Adrenal gland (tissue), 12 donors: ENCODE measurements around the gene CLCNKB. TPM values are rescaled to one million over a fixed set of nuclear protein-coding genes. Genes with fewer than 3 reads are reported as not detected.

Source experiments
- DNase-seq, 7 donors: peaks; one replicate each; pipeline ENCODE4 v3.0.0-alpha.2; 2019 to 2020
- H3K27ac ChIP-seq, 5 donors: fragments of 200-600 bp; sonication (generic) in 4 of 5; 1 replicate in 3 of 5; 2 replicates in 2 of 5; pipeline versions ENCODE4 v1.5.1 to v1.8.0; 2016 to 2020; ENCODE audit warnings: mild to moderate bottlenecking in 1 of 5
- H3K27me3 ChIP-seq: fragments of 200-600 bp; 2 replicates; pipeline ENCODE4 v1.8.0; 2021
- H3K36me3 ChIP-seq, 2 donors: fragments of 200-600 bp; replicated peaks in 1 of 2; 1 replicate in 1 of 2; 2 replicates in 1 of 2; pipeline versions ENCODE4 v1.5.1 to v1.8.0; 2018 to 2022
- H3K4me1 ChIP-seq, 2 donors: fragments of 200-600 bp; replicated peaks in 1 of 2; 1 replicate in 1 of 2; 2 replicates in 1 of 2; pipeline versions ENCODE4 v1.5.1 to v1.8.0; 2018 to 2021
- H3K4me3 ChIP-seq, 4 donors: fragments of 200-600 bp; sonication (generic) in 3 of 4; one replicate each; pipeline ENCODE4 v1.5.1; 2016 to 2018
- H3K9me3 ChIP-seq, 3 donors: fragments of 200-600 bp; sonication (generic) in 1 of 3; replicated peaks in 1 of 3; 1 replicate in 2 of 3; 2 replicates in 1 of 3; pipeline versions ENCODE4 v1.5.1 to v1.8.0; 2016 to 2021
- CTCF ChIP-seq, 6 experiments: fragments of 450-650 bp in 4 of 6; fragments of 200-600 bp in 2 of 6; sonication (generic) in 1 of 6; IDR thresholded peaks; 1 replicate in 5 of 6; 2 replicates in 1 of 6; pipeline versions ENCODE4 v1.5.1 to v1.8.0; 2016 to 2021; ENCODE audit warnings: antibody characterized with exemption in 6 of 6, mild to moderate bottlenecking in 2 of 6, moderate library complexity in 1 of 6
- POLR2A ChIP-seq, 2 donors: fragments of 450-650 bp; IDR thresholded peaks; one replicate each; pipeline ENCODE4 v1.6.1; 2017; ENCODE audit warnings: antibody characterized with exemption in 2 of 2, mild to moderate bottlenecking in 2 of 2, moderate library complexity in 1 of 2
- WGBS, 4 donors: extraction: QIAGEN DNeasy Blood & Tissue Kit in 2 of 4; methylation state at CpG; one replicate each; pipeline versions ENCODE4 v1.1.5 to v1.1.7; 2013 to 2017; 5-methylcytosine and 5-hydroxymethylcytosine counted together
- intact Hi-C, 2 donors: fragments of 100-400 bp; cut with DNase I; formaldehyde crosslinking; loops; one replicate each; pipeline versions ENCODE4 v1.14.1 to v1.15.0; 2022 to 2023
- polyA plus RNA-seq, 3 donors: library from polyadenylated mRNA; stranded (reverse); fragments of 200-250 nt in 2 of 3; fragments of 350-450 nt in 1 of 3; fragmentation: Illumina TruSeq in 1 of 3; extraction: RNeasy Lipid Tissue Mini Kit (QIAGEN cat#74804) in 1 of 3; gene quantifications; one replicate each; pipeline ENCODE4 v1.2.3, GENCODE V29; 2013 to 2014
- total RNA-seq, 9 donors: library from RNA; depleted of rRNA in 4 of 9; stranded (reverse); fragments of >200 nt in 4 of 9; fragments of 120-200 nt in 1 of 9; fragmentation: NEBNext Ultra II Directional in 1 of 9; extraction: Animal tissue kit (Norgen Biotek cat#: 25700) in 1 of 9; gene quantifications; one replicate each; pipeline versions ENCODE4 v1.1.0 to v1.2.4, GENCODE V29; 2013 to 2023
- donor health status: healthy with polysubstance abuse.
- donor health status: Bipolar disorder and iron deficiency.
- donor health status: DM: yes; HTN: yes; CAD: no.
- donor health status: DM: no; HTN: no; CAD: no.
- donor health status: DM: no; HTN: no; CAD: no.
- donor health status: DM: yes; HTN: yes; CAD: no.

Gene CLCNKB
- total and polyA plus RNA-seq, 12 donors = 0.67 to 9.9 (median 2.6) TPM

DNA sequence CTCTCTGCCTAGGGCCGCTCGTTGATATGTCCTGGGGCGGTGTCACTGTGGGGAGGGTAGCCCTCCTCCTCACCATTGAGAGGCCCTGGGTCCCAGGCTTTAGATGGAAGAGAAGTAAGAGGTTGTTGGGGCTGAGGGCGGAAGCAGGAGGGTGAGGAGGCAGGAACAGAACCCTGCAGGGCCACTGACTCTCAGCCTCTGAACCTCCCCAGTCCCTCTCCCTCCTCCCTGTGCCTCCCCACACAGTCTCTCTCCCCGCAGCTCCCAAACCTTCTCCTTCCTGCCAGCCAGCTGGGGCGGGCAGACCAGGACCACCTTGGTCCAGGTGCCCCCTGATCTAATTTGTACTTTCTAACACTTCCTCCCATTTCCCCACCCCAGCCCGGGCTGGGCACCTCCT, 44.2 kb downstream of the CLCNKB start:
- WGBS, 4 donors = 73 to 85% (median 80%) methylated on average over 7 of the region's 7 CpGs
- no peak for TF ChIP-seq CTCF (IDR thresholded peaks at IDR 0.05)
- no peak for TF ChIP-seq POLR2A (IDR thresholded peaks at IDR 0.05)
- intact Hi-C loops = loop anchor here (10.0 kb wide), 2 partner anchors 47 to 267 kb away; partner anchors contain the start of gene FBXO42 (in 2 of the 2)

DNA sequence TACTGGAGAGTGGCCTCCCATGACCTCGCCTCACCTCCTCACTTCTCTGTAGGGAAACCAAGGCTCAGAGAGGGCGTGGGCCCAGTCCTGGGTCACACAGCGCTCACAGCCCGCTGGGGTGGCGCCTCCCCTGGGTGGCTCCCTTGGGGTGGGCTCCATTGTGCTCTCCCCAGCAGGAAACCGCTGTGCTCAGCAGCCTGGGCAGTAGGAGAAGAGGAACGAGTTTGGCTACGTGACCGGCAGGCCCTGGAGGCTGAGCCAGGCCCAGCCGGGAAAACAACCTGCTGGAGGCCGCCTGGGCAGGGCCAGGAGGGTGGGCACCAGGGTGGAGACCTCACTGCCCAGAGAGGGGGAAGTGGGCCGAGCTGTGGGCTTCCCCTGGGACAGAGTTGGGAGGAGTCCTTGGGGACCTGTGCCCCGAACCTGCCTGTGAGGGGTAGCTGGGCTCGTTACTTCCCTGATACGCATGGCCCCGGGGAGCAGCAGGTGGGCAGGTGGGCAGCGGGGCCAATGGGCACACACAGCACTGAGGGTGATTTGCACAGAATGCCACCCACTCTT, 44.8 kb downstream of the CLCNKB start:
- Histone ChIP-seq H3K36me3 (no peaks in the 10 kb centered on the region), H3K27ac (no peak overlapping the region), H3K9me3 (no peaks in the 10 kb centered on the region), H3K4me1 (no peaks in the 10 kb centered on the region), H3K27me3 (no peaks in the 10 kb centered on the region), H3K4me3 (no peak overlapping the region)
- no peak for DNase-seq
- intact Hi-C loops = loop anchor here (10.0 kb wide), 2 partner anchors 46 to 266 kb away; partner anchors contain the start of gene FBXO42 (in 2 of the 2)
- WGBS, 4 donors = 85 to 95% (median 91%) methylated on average over 8 to 17 of the region's 17 CpGs
- no peak for TF ChIP-seq CTCF (IDR thresholded peaks at IDR 0.05)

More for the DNA sequence above, 44.2 kb downstream of the CLCNKB start:
- Histone ChIP-seq H3K27me3 (no peaks in the 10 kb centered on the region), H3K9me3 (no peaks in the 10 kb centered on the region), H3K4me3 (no peak overlapping the region), H3K36me3 (no peaks in the 10 kb centered on the region), H3K4me1 (no peaks in the 10 kb centered on the region), H3K27ac (no peak overlapping the region)
- DNase-seq = no peak

GRCh38 chr1:16088996-16089395, 45.4 kb downstream of the CLCNKB start:
- DNase-seq = no peak
- Histone ChIP-seq H3K4me1 (no peaks in the 10 kb centered on the region), H3K36me3 (no peaks in the 10 kb centered on the region), H3K4me3 (no peak overlapping the region), H3K27me3 (no peaks in the 10 kb centered on the region), H3K9me3 (no peaks in the 10 kb centered on the region), H3K27ac (no peak overlapping the region)
- TF ChIP-seq CTCF (IDR thresholded peaks at IDR 0.05) (no peak), POLR2A (IDR thresholded peaks at IDR 0.05) (no peak)
- intact Hi-C loops = loop anchor here (10.0 kb wide), 2 partner anchors 46 to 266 kb away; partner anchors contain the start of gene FBXO42 (in 2 of the 2)
- 80 to 88% (median 84%) methylated on average over 1 to 9 of the region's 9 CpGs for WGBS, 4 donors

DNA sequence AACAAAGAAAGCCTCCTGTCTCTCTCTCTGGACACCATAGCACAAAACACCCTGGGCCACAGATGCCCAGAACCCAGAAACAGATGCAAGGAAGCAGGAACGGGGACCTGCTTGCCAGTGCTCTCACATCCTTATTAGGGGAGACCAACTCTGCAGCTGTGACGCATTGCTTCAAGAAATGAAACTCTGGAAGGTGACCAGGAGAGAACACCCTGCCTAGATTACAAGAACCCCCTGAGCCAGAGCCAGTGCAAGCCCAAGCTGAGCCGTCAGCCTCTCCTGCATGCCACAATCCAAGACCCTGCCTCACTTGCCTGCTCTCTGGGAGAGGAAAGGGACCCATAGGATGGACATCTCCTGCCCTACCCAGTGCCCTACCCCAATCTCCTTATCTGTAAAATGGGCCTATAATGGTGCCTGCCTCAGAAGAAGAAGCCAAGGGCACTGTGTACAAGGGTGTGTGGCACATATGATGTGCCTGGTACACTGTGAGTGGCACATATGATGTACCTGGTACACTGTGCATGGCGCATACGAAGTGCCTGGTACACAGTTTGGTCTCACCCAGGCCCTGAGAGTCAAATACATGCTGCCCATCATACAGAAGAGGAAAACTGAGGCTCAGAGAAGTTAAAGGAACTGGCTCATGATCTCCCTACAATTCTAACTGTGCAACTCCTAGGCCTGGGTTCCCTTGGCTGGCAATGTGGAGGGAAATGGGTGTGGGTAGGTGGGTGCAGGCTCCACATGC, 46.7 kb downstream of the CLCNKB start:
- Histone ChIP-seq H3K36me3 (no peaks in the 10 kb centered on the region), H3K4me1 (no peaks in the 10 kb centered on the region), H3K4me3 (no peak overlapping the region), H3K27me3 (no peaks in the 10 kb centered on the region), H3K9me3 (no peaks in the 10 kb centered on the region), H3K27ac (no peak overlapping the region)
- no peak for DNase-seq
- WGBS, 4 donors = 81 to 94% (median 86%) methylated on average over 3 to 5 of the region's 5 CpGs
- TF ChIP-seq POLR2A (IDR thresholded peaks at IDR 0.05) (no peak), CTCF (IDR thresholded peaks at IDR 0.05) (no peak)
- intact Hi-C loops = no loop called here
